ENCODE measurements around the gene DDO.
"Not testable (repeated sequence)": the region's sequence is repeated elsewhere in the genome, so short reads cannot be mapped to it uniquely, and the experiment has no call there.

Gene DDO

DNA sequence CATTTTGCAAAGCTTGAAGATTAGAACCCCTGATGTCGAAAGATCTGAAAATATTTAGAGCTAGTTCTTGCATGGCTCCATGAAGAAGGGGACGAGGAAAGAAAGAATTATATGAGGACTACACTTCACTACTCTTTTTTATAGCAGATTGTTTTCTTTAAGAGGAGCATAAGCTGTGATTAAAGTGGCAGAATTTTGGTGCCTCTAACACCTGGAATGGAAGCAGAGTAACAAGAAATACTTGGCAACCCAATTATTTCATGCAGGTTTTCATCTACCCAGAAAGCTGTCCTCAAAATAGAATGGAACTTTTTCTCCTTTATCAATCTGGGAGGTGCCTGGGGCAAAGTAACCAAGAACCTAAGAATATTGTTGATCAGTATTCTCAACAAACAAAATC is 61.2 kb downstream of the DDO start:
- Histone ChIP-seq H3K27ac (ENCODE audit: low read depth, low read length) (no peak overlapping the region), H3K79me1 (ENCODE audit: low read length) (no peaks in the 10 kb centered on the region), H2AK5ac (ENCODE audit: low read length) (no peak overlapping the region), H4K5ac (ENCODE audit: low read length) (no peak overlapping the region), H3K18ac (ENCODE audit: low read length) (no peak overlapping the region), H3K4ac (ENCODE audit: low read depth, low read length) (no peak overlapping the region), H3K56ac (ENCODE audit: low read length) (no peak overlapping the region), H2BK5ac (ENCODE audit: low read length) (no peak overlapping the region), H3K36me3 (ENCODE audit: control insufficient read depth, insufficient read depth, low read length) (no peaks in the 10 kb centered on the region), H2BK120ac (ENCODE audit: low read depth, low read length) (no peak overlapping the region), H3K4me1 (ENCODE audit: control insufficient read depth, low read depth, low read length) (peaks cover 15% of the 10 kb centered on the region), H3K23ac (ENCODE audit: low read length) (no peak overlapping the region), H3K79me2 (ENCODE audit: control insufficient read depth, insufficient read depth, low read length) (no peaks in the 10 kb centered on the region), H3K4me2 (ENCODE audit: low read length) (no peak overlapping the region), H3K4me3 (ENCODE audit: low read length) (no peak overlapping the region), H4K8ac (ENCODE audit: low read depth, low read length) (no peak overlapping the region), H3K27me3 (ENCODE audit: insufficient read depth, low read length, poor library complexity) (peaks cover 5% of the 10 kb centered on the region), H2BK15ac (replicated peaks; ENCODE audit: low read depth) (no peak overlapping the region), H3K9ac (ENCODE audit: low read length) (no peak overlapping the region)
- DNase-seq, result no peak
- WGBS (ENCODE audit: extremely low coverage, insufficient coverage, low lambda C conversion rate), result no CpG with 5 or more reads among the region's 2 CpGs

DNA sequence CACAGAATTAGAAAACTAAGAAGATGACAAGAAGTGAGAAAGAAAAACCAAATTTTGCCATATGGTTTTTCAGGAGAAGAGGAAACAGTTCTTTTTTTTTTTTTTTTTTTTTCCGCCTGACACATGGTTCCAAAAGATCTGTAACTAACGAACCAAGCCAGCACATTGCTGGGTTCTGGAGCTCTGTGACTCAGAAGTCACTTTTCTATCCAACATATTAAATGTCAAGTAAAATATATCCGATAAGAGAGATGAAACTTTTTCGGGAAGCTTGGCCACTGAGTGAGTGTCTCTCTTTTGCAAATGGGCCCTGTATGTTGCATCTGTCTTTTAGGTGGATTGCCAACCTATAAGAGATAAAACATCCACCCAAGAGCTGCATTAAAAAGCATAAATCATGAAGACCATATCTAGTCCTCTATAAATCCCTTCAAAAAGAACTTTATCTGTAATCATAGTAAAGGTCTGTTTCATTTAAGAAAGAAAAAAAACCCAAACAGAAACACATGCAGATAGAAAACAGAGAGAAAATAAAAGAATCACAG is 61.8 kb downstream of the DDO start:
- H3K4me2 ChIP-seq (ENCODE audit: low read length), result no peak overlapping the region
- H3K4ac ChIP-seq (ENCODE audit: low read depth, low read length), result no peak overlapping the region
- H3K27me3 ChIP-seq (ENCODE audit: insufficient read depth, low read length, poor library complexity), result peaks cover 2% of the 10 kb centered on the region
- no peak overlapping the region for H2BK120ac ChIP-seq (ENCODE audit: low read depth, low read length)
- no peak overlapping the region for H4K5ac ChIP-seq (ENCODE audit: low read length)
- no peak overlapping the region for H2AK5ac ChIP-seq (ENCODE audit: low read length)
- no peaks in the 10 kb centered on the region for H3K36me3 ChIP-seq (ENCODE audit: control insufficient read depth, insufficient read depth, low read length)
- no peak overlapping the region for H3K4me3 ChIP-seq (ENCODE audit: low read length)
- no peaks in the 10 kb centered on the region for H3K79me1 ChIP-seq (ENCODE audit: low read length)
- no peak overlapping the region for H4K8ac ChIP-seq (ENCODE audit: low read depth, low read length)
- H2BK15ac ChIP-seq (replicated peaks; ENCODE audit: low read depth), result no peak overlapping the region
- no peak overlapping the region for H3K27ac ChIP-seq (ENCODE audit: low read depth, low read length)
- H3K18ac ChIP-seq (ENCODE audit: low read length), result no peak overlapping the region
- H3K4me1 ChIP-seq (ENCODE audit: control insufficient read depth, low read depth, low read length), result peaks cover 15% of the 10 kb centered on the region
- no peak overlapping the region for H3K56ac ChIP-seq (ENCODE audit: low read length)
- H3K9ac ChIP-seq (ENCODE audit: low read length), result no peak overlapping the region
- no peaks in the 10 kb centered on the region for H3K79me2 ChIP-seq (ENCODE audit: control insufficient read depth, insufficient read depth, low read length)
- no peak for DNase-seq
- no peak overlapping the region for H2BK5ac ChIP-seq (ENCODE audit: low read length)
- WGBS (ENCODE audit: extremely low coverage, insufficient coverage, low lambda C conversion rate), result no CpG with 5 or more reads among the region's 4 CpGs
- H3K23ac ChIP-seq (ENCODE audit: low read length), result no peak overlapping the region

DNA sequence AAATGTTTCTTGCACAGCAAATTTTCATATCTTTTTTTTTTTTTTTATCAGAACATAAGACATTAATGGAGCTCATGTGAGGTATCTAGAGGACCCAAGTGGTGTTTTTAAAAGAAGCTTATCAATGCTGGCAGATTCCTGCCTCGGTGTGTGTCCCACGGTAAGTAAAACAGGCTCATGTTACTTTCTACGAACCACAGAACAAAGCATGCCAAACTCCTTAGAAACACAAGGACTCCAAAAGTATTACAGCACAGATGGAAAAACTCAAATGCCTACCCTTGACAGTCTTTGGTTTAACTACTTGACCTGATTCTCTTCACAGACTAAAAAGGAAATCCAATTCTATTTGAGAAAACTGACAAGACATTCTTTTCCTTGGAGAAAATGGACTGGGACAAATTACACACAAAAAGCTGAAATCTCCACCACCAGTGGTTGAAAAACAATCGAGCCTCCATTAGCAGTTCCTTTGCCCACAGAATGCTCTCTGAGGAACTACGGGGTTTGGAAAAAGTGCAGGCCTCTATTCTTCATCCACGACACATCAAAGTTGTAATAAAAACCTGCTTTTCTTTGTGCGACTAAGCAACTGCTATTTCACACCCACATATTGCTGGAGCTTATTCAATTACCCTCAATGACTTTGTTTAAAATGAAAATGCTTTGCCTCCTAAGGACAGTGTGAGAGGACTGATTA is 62.7 kb downstream of the DDO start:
- Histone ChIP-seq H2AK5ac (ENCODE audit: low read length) (no peak overlapping the region), H3K18ac (ENCODE audit: low read length) (no peak overlapping the region), H3K27me3 (ENCODE audit: insufficient read depth, low read length, poor library complexity) (no peaks in the 10 kb centered on the region), H3K9ac (ENCODE audit: low read length) (no peak overlapping the region), H3K27ac (ENCODE audit: low read depth, low read length) (no peak overlapping the region), H3K23ac (ENCODE audit: low read length) (no peak overlapping the region), H3K79me2 (ENCODE audit: control insufficient read depth, insufficient read depth, low read length) (no peaks in the 10 kb centered on the region), H2BK5ac (ENCODE audit: low read length) (no peak overlapping the region), H3K79me1 (ENCODE audit: low read length) (no peaks in the 10 kb centered on the region), H3K4me2 (ENCODE audit: low read length) (no peak overlapping the region), H4K5ac (ENCODE audit: low read length) (no peak overlapping the region), H3K4me3 (ENCODE audit: low read length) (no peak overlapping the region), H3K4me1 (ENCODE audit: control insufficient read depth, low read depth, low read length) (peaks cover 15% of the 10 kb centered on the region), H2BK120ac (ENCODE audit: low read depth, low read length) (no peak overlapping the region), H3K36me3 (ENCODE audit: control insufficient read depth, insufficient read depth, low read length) (no peaks in the 10 kb centered on the region), H3K56ac (ENCODE audit: low read length) (no peak overlapping the region), H2BK15ac (replicated peaks; ENCODE audit: low read depth) (no peak overlapping the region), H3K4ac (ENCODE audit: low read depth, low read length) (no peak overlapping the region), H4K8ac (ENCODE audit: low read depth, low read length) (no peak overlapping the region)
- DNase-seq, result no peak
- no CpG with 5 or more reads among the region's 7 CpGs for WGBS (ENCODE audit: extremely low coverage, insufficient coverage, low lambda C conversion rate)

DNA sequence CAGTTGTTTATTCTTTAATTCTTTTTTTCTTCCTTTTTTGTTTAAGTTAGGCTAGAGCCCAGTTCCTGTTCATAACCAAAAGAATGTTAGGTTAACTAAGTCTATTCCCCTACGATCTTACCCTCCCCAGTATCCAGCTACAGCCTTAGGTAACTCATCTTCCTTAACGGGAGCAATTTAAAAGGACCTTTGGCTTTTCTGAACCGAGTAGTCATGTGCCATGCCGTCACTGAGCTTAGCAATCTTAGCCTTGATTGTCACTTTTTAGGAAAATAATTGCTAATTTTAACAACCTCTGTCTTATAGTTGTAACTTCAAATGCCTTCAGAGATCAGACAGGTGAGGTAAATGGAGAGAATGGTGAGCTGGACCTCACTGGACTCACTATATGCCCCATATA is 63.4 kb downstream of the DDO start:
- Histone ChIP-seq H4K5ac (ENCODE audit: low read length) (no peak overlapping the region), H2BK15ac (replicated peaks; ENCODE audit: low read depth) (no peak overlapping the region), H3K18ac (ENCODE audit: low read length) (no peak overlapping the region), H2AK5ac (ENCODE audit: low read length) (no peak overlapping the region), H3K36me3 (ENCODE audit: control insufficient read depth, insufficient read depth, low read length) (no peaks in the 10 kb centered on the region), H3K4me2 (ENCODE audit: low read length) (no peak overlapping the region), H3K4me1 (ENCODE audit: control insufficient read depth, low read depth, low read length) (peaks cover 10% of the 10 kb centered on the region), H3K56ac (ENCODE audit: low read length) (no peak overlapping the region), H2BK5ac (ENCODE audit: low read length) (no peak overlapping the region), H3K9ac (ENCODE audit: low read length) (no peak overlapping the region), H2BK120ac (ENCODE audit: low read depth, low read length) (no peak overlapping the region), H3K4me3 (ENCODE audit: low read length) (no peak overlapping the region), H3K27me3 (ENCODE audit: insufficient read depth, low read length, poor library complexity) (no peaks in the 10 kb centered on the region), H4K8ac (ENCODE audit: low read depth, low read length) (no peak overlapping the region), H3K79me1 (ENCODE audit: low read length) (no peaks in the 10 kb centered on the region), H3K27ac (ENCODE audit: low read depth, low read length) (no peak overlapping the region), H3K79me2 (ENCODE audit: control insufficient read depth, insufficient read depth, low read length) (no peaks in the 10 kb centered on the region), H3K4ac (ENCODE audit: low read depth, low read length) (no peak overlapping the region), H3K23ac (ENCODE audit: low read length) (no peak overlapping the region)
- no CpG with 5 or more reads among the region's 4 CpGs for WGBS (ENCODE audit: extremely low coverage, insufficient coverage, low lambda C conversion rate)
- no peak for DNase-seq

DNA sequence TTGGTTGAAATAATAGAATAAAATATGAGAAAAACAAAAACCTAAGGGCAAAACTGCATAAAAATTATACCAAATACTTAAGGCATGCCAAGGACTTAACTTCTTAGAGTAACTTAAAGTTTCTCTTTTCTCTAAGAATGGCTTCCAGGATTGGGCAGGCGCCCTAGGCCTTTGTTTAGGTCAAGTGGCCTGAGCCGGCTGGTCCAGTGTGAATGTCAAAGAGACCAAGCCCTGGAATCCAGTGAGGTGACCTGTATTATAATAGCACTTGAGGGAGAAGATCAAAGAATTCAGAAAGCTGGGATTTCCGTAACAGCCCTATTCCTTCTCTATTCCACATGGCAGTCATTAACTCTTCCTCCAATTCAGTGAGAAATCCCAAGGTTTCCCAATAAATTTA is 63.8 kb downstream of the DDO start:
- Histone ChIP-seq H3K4me2 (ENCODE audit: low read length) (no peak overlapping the region), H2BK5ac (ENCODE audit: low read length) (no peak overlapping the region), H3K36me3 (ENCODE audit: control insufficient read depth, insufficient read depth, low read length) (no peaks in the 10 kb centered on the region), H3K27me3 (ENCODE audit: insufficient read depth, low read length, poor library complexity) (no peaks in the 10 kb centered on the region), H3K23ac (ENCODE audit: low read length) (no peak overlapping the region), H3K27ac (ENCODE audit: low read depth, low read length) (no peak overlapping the region), H2BK120ac (ENCODE audit: low read depth, low read length) (no peak overlapping the region), H3K79me1 (ENCODE audit: low read length) (no peaks in the 10 kb centered on the region), H3K18ac (ENCODE audit: low read length) (no peak overlapping the region), H3K56ac (ENCODE audit: low read length) (no peak overlapping the region), H3K4ac (ENCODE audit: low read depth, low read length) (no peak overlapping the region), H3K79me2 (ENCODE audit: control insufficient read depth, insufficient read depth, low read length) (no peaks in the 10 kb centered on the region), H4K5ac (ENCODE audit: low read length) (no peak overlapping the region), H2BK15ac (replicated peaks; ENCODE audit: low read depth) (no peak overlapping the region), H2AK5ac (ENCODE audit: low read length) (no peak overlapping the region), H3K9ac (ENCODE audit: low read length) (no peak overlapping the region), H3K4me3 (ENCODE audit: low read length) (no peak overlapping the region), H4K8ac (ENCODE audit: low read depth, low read length) (no peak overlapping the region), H3K4me1 (ENCODE audit: control insufficient read depth, low read depth, low read length) (peaks cover 8% of the 10 kb centered on the region)
- no CpG with 5 or more reads among the region's 3 CpGs for WGBS (ENCODE audit: extremely low coverage, insufficient coverage, low lambda C conversion rate)
- DNase-seq, result no peak

DNA sequence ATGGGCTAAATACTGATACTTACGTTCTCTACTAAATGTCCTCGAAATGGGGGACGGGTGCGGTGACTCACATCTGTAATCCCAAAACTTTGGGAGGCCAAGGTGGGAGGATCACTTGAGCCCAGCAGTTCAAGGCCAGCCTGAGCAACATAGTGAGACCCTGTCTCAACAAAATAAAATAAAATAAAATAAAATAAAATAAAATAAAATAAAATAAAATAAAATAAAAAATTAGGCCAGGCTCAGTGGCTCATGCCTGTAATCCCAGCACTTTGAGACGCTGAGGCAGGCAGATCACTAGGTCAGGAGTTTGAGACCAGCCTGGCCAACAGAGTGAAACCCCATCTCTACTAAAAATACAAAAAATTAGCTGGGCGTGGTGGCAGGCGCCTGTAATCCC is 64.8 kb downstream of the DDO start:
- not testable (repeated sequence) for H3K27me3 ChIP-seq (ENCODE audit: insufficient read depth, low read length, poor library complexity); H3K79me1 ChIP-seq (ENCODE audit: low read length); H2BK5ac ChIP-seq (ENCODE audit: low read length); H3K9ac ChIP-seq (ENCODE audit: low read length); H3K23ac ChIP-seq (ENCODE audit: low read length); H3K4me3 ChIP-seq (ENCODE audit: low read length); H4K8ac ChIP-seq (ENCODE audit: low read depth, low read length); H3K36me3 ChIP-seq (ENCODE audit: control insufficient read depth, insufficient read depth, low read length); H3K56ac ChIP-seq (ENCODE audit: low read length); H3K27ac ChIP-seq (ENCODE audit: low read depth, low read length); DNase-seq; H4K5ac ChIP-seq (ENCODE audit: low read length); H3K4me1 ChIP-seq (ENCODE audit: control insufficient read depth, low read depth, low read length); H2BK120ac ChIP-seq (ENCODE audit: low read depth, low read length); H2BK15ac ChIP-seq (replicated peaks; ENCODE audit: low read depth); H3K18ac ChIP-seq (ENCODE audit: low read length); H3K4ac ChIP-seq (ENCODE audit: low read depth, low read length); H3K4me2 ChIP-seq (ENCODE audit: low read length); H3K79me2 ChIP-seq (ENCODE audit: control insufficient read depth, insufficient read depth, low read length); H2AK5ac ChIP-seq (ENCODE audit: low read length)
- WGBS (ENCODE audit: extremely low coverage, insufficient coverage, low lambda C conversion rate), result no CpG with 5 or more reads among the region's 7 CpGs

All from mesendoderm (in vitro differentiated cells).